ENCODE data around the gene PANK1.

Gene PANK1

GRCh38 chr10:89645742-89646172 is 715 bp upstream of the PANK1 start:
- Histone ChIP-seq H3K36me3 (replicated peaks) (no peaks in the 10 kb centered on the region), H3K4me1 (peaks cover 31% of the 10 kb centered on the region), H3K27me3 (ENCODE audit: low read depth) (no peaks in the 10 kb centered on the region), H3K4me3 (peak overlapping the region; percentile 53), H3K9me3 (no peaks in the 10 kb centered on the region)
- in situ Hi-C loops (cut with MboI; ENCODE audit: low sequenced_read_pairs) = no loop called here
- DNase-seq (ENCODE audit: low spot score in 2 of 2) = peak in 1 of 2 experiments; percentile 40

- H3K27me3 ChIP-seq (ENCODE audit: low read depth) = no peaks in the 10 kb centered on the region
- peaks cover 31% of the 10 kb centered on the region for H3K4me1 ChIP-seq
- in situ Hi-C loops (cut with MboI; ENCODE audit: low sequenced_read_pairs) = no loop called here
- H3K36me3 ChIP-seq (replicated peaks) = no peaks in the 10 kb centered on the region
- no peak for DNase-seq (ENCODE audit: low spot score in 2 of 2)
- peak overlapping the region; percentile 53 for H3K4me3 ChIP-seq
- H3K9me3 ChIP-seq = no peaks in the 10 kb centered on the region
Observed at GRCh38 chr10:89644691-89644966, 413 bp downstream of the PANK1 start.

GRCh38 chr10:89643812-89644690 is 991 bp downstream of the PANK1 start:
- peaks cover 31% of the 10 kb centered on the region for H3K4me1 ChIP-seq
- no peaks in the 10 kb centered on the region for H3K27me3 ChIP-seq (ENCODE audit: low read depth)
- DNase-seq (ENCODE audit: low spot score in 2 of 2) = peak; percentile 91 to 97
- no peaks in the 10 kb centered on the region for H3K36me3 ChIP-seq (replicated peaks)
- no peaks in the 10 kb centered on the region for H3K9me3 ChIP-seq
- H3K4me3 ChIP-seq = peak overlapping the region; percentile 53
- in situ Hi-C loops (cut with MboI; ENCODE audit: low sequenced_read_pairs) = no loop called here

- in situ Hi-C loops (cut with MboI; ENCODE audit: low sequenced_read_pairs) = no loop called here
- Histone ChIP-seq H3K4me3 (peak overlapping the region; percentile 53), H3K36me3 (replicated peaks) (no peaks in the 10 kb centered on the region), H3K4me1 (peaks cover 31% of the 10 kb centered on the region), H3K27me3 (ENCODE audit: low read depth) (no peaks in the 10 kb centered on the region), H3K9me3 (no peaks in the 10 kb centered on the region)
- no peak for DNase-seq (ENCODE audit: low spot score in 2 of 2)
Observed at GRCh38 chr10:89643431-89643811, 1.6 kb downstream of the PANK1 start.

GRCh38 chr10:89642193-89642592 is 2.8 kb downstream of the PANK1 start:
- Histone ChIP-seq H3K4me3 (no peak overlapping the region), H3K4me1 (peaks cover 27% of the 10 kb centered on the region), H3K9me3 (no peaks in the 10 kb centered on the region), H3K36me3 (replicated peaks) (0 out of 2 replicates have a peak, but pooled peaks cover 2% of the 10 kb centered on the region), H3K27me3 (ENCODE audit: low read depth) (no peaks in the 10 kb centered on the region)
- in situ Hi-C loops (cut with MboI; ENCODE audit: low sequenced_read_pairs) = no loop called here
- no peak for DNase-seq (ENCODE audit: low spot score in 2 of 2)

GRCh38 chr10:89640241-89640640 is 4.8 kb downstream of the PANK1 start:
- H3K4me1 ChIP-seq = peaks cover 7% of the 10 kb centered on the region
- no peak for DNase-seq (ENCODE audit: low spot score in 2 of 2)
- in situ Hi-C loops (cut with MboI; ENCODE audit: low sequenced_read_pairs) = no loop called here

GRCh38 chr10:89639326-89639725 is 5.7 kb downstream of the PANK1 start:
- Histone ChIP-seq H3K9me3 (no peaks in the 10 kb centered on the region), H3K36me3 (replicated peaks) (0 out of 2 replicates have a peak, but pooled peaks cover 2% of the 10 kb centered on the region), H3K4me3 (no peak overlapping the region), H3K27me3 (ENCODE audit: low read depth) (no peaks in the 10 kb centered on the region), H3K4me1 (peaks cover 6% of the 10 kb centered on the region; the same call in 1 of the 2 replicates)
- in situ Hi-C loops (cut with MboI; ENCODE audit: low sequenced_read_pairs) = no loop called here
- DNase-seq (ENCODE audit: low spot score in 2 of 2) = no peak

More at GRCh38 chr10:89640241-89640640, 4.8 kb downstream of the PANK1 start:
- H3K9me3 ChIP-seq = no peaks in the 10 kb centered on the region
- H3K36me3 ChIP-seq (replicated peaks) = 0 out of 2 replicates have a peak, but pooled peaks cover 2% of the 10 kb centered on the region
- no peak overlapping the region for H3K4me3 ChIP-seq
- no peaks in the 10 kb centered on the region for H3K27me3 ChIP-seq (ENCODE audit: low read depth)

- peaks cover under 1% of the 10 kb centered on the region; the same call in 1 of the 2 replicates for H3K4me1 ChIP-seq
- H3K4me3 ChIP-seq = no peak overlapping the region
- no peaks in the 10 kb centered on the region for H3K27me3 ChIP-seq (ENCODE audit: low read depth)
- no peak for DNase-seq (ENCODE audit: low spot score in 2 of 2)
- in situ Hi-C loops (cut with MboI; ENCODE audit: low sequenced_read_pairs) = no loop called here
- peaks cover 7% of the 10 kb centered on the region; the same call in 1 of the 2 replicates for H3K36me3 ChIP-seq (replicated peaks)
- no peaks in the 10 kb centered on the region for H3K9me3 ChIP-seq
Observed at GRCh38 chr10:89637113-89637512, 7.9 kb downstream of the PANK1 start.

- H3K4me3 ChIP-seq = no peak overlapping the region
- no peaks in the 10 kb centered on the region for H3K9me3 ChIP-seq
- H3K4me1 ChIP-seq = no peaks in the 10 kb centered on the region
- DNase-seq (ENCODE audit: low spot score in 2 of 2) = no peak
- in situ Hi-C loops (cut with MboI; ENCODE audit: low sequenced_read_pairs) = no loop called here
- H3K27me3 ChIP-seq (ENCODE audit: low read depth) = no peaks in the 10 kb centered on the region
- H3K36me3 ChIP-seq (replicated peaks) = peaks cover 7% of the 10 kb centered on the region; the same call in 1 of the 2 replicates
Observed at GRCh38 chr10:89634637-89635036, 10.4 kb downstream of the PANK1 start.

GRCh38 chr10:89633484-89633883 is 11.6 kb downstream of the PANK1 start:
- no peaks in the 10 kb centered on the region for H3K9me3 ChIP-seq
- peaks cover 7% of the 10 kb centered on the region; the same call in 1 of the 2 replicates for H3K36me3 ChIP-seq (replicated peaks)
- in situ Hi-C loops (cut with MboI; ENCODE audit: low sequenced_read_pairs) = no loop called here
- no peak overlapping the region for H3K4me3 ChIP-seq
- no peaks in the 10 kb centered on the region for H3K27me3 ChIP-seq (ENCODE audit: low read depth)
- no peak for DNase-seq (ENCODE audit: low spot score in 2 of 2)
- no peaks in the 10 kb centered on the region for H3K4me1 ChIP-seq

GRCh38 chr10:89632824-89633223 is 12.2 kb downstream of the PANK1 start:
- H3K4me3 ChIP-seq = no peak overlapping the region
- in situ Hi-C loops (cut with MboI; ENCODE audit: low sequenced_read_pairs) = no loop called here
- DNase-seq (ENCODE audit: low spot score in 2 of 2) = no peak

GRCh38 chr10:89627830-89628229 is 17.2 kb downstream of the PANK1 start:
- no peaks in the 10 kb centered on the region for H3K36me3 ChIP-seq (replicated peaks)
- H3K9me3 ChIP-seq = no peaks in the 10 kb centered on the region
- in situ Hi-C loops (cut with MboI; ENCODE audit: low sequenced_read_pairs) = no loop called here
- H3K4me1 ChIP-seq = no peaks in the 10 kb centered on the region
- H3K4me3 ChIP-seq = no peak overlapping the region
- H3K27me3 ChIP-seq (ENCODE audit: low read depth) = no peaks in the 10 kb centered on the region
- DNase-seq (ENCODE audit: low spot score in 2 of 2) = no peak

More at GRCh38 chr10:89632824-89633223, 12.2 kb downstream of the PANK1 start:
- Histone ChIP-seq H3K9me3 (no peaks in the 10 kb centered on the region), H3K4me1 (no peaks in the 10 kb centered on the region), H3K36me3 (replicated peaks) (peaks cover 7% of the 10 kb centered on the region; the same call in 1 of the 2 replicates), H3K27me3 (ENCODE audit: low read depth) (no peaks in the 10 kb centered on the region)

GRCh38 chr10:89625041-89625765 is 19.8 kb downstream of the PANK1 start:
- 0 out of 2 replicates have a peak, but pooled peaks cover 2% of the 10 kb centered on the region for H3K9me3 ChIP-seq
- no peak for DNase-seq (ENCODE audit: low spot score in 2 of 2)
- H3K36me3 ChIP-seq (replicated peaks) = no peaks in the 10 kb centered on the region
- in situ Hi-C loops (cut with MboI; ENCODE audit: low sequenced_read_pairs) = no loop called here
- no peaks in the 10 kb centered on the region for H3K4me1 ChIP-seq
- no peak overlapping the region for H3K4me3 ChIP-seq
- no peaks in the 10 kb centered on the region for H3K27me3 ChIP-seq (ENCODE audit: low read depth)

GRCh38 chr10:89624020-89624419 is 21.0 kb downstream of the PANK1 start:
- no peak overlapping the region for H3K4me3 ChIP-seq
- no peak for DNase-seq (ENCODE audit: low spot score in 2 of 2)
- H3K27me3 ChIP-seq (ENCODE audit: low read depth) = no peaks in the 10 kb centered on the region
- in situ Hi-C loops (cut with MboI; ENCODE audit: low sequenced_read_pairs) = no loop called here
- H3K9me3 ChIP-seq = peaks cover 5% of the 10 kb centered on the region; the same call in 1 of the 2 replicates
- H3K36me3 ChIP-seq (replicated peaks) = no peaks in the 10 kb centered on the region
- no peaks in the 10 kb centered on the region for H3K4me1 ChIP-seq
